Bronchial epithelial cell (primary cell): ENCODE measurements around the gene CYP46A1. TPM values are rescaled to one million over a fixed set of nuclear protein-coding genes. Genes with fewer than 3 reads are reported as not detected.
"Not testable (repeated sequence)": the region's sequence is repeated elsewhere in the genome, so short reads cannot be mapped to it uniquely, and the experiment has no call there.

Source experiments
- DNase-seq: peaks from one replicate; pipeline ENCODE4 v3.0.0-alpha.2; 2010; ENCODE audit warnings: low read depth
- FAIRE-seq: peaks from 2 replicates; lab custom pipeline; 2011; peaks lifted over from hg19 to GRCh38; lab: Jason Lieb, UNC
- H3K27me3 ChIP-seq: 2 replicates; pipeline ENCODE4 v1.5.1; 2011; ENCODE audit warnings: low read length; ENCODE audit not compliant: control insufficient read depth, insufficient read depth
- H3K36me3 ChIP-seq: 2 replicates; pipeline ENCODE4 v1.5.1; 2011; ENCODE audit warnings: low read length; ENCODE audit not compliant: control insufficient read depth, insufficient read depth
- H3K4me3 ChIP-seq: 2 replicates; pipeline ENCODE4 v1.5.1; 2011; ENCODE audit warnings: mild to moderate bottlenecking, low read depth, low read length, control low read depth
- CTCF ChIP-seq: IDR thresholded peaks from 2 replicates; pipeline ENCODE4 v1.5.1; 2011; ENCODE audit warnings: mild to moderate bottlenecking, moderate library complexity, low read length, control low read depth, inconsistent platforms; ENCODE audit not compliant: insufficient read depth, severe bottlenecking
- total RNA-seq: library from RNA; depleted of rRNA; stranded (reverse); fragments of >200 nt; gene quantifications from 2 replicates; pipeline ENCODE4 v1.2.1, GENCODE V29; 2014

The CYP46A1 gene
- 0.13 TPM in 1 of 2 replicates, not detected in the other for total RNA-seq

DNA sequence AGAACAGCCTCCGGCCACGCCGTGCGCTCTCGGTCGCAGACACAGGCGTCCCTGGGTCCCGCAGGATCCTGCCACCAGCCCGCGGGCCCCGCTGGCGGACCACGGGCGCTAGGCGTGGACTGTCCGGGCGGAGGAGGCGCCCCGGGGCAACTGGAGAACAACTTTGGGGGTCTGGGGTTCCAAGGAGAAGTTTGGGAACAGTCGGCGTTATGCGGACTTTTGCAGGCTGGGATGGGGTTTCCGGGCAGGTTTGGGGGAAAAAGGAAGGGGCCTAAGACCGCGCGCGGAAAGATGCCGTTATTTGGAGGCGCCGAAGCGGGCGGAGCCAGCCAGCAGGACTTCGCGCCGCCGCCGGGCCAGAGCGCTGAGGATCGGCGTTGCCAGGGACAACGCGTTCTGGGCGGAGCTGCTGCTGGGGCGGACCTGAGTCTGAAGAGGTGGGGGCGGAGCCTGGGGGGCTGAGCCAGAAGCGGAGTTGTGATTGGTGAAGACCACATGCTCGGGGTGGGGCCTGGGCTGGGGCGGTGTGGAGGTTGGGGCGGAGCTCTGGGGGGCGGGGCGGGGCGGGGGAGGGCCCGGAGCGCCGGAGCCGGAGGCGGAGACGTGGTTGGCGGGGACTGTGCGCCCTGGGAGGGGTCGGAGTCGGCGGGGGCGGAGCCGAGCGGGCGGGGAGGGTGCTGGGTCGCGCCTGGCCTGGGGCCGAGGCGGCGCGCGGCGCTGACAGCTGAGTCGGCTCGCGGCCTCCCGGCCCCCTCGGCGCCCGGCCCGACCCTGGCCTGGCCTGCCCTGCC is at the start of gene CYP46A1:
TSS of gene CYP46A1 (plus strand) at position 680 of the 791 bp plus-strand sequence. CDS start 120 bp downstream, outside the sequence.
- Histone ChIP-seq H3K36me3 (no peaks in the 10 kb centered on the region), H3K27me3 (peaks cover 3% of the 10 kb centered on the region), H3K4me3 (peak within 1 kb of the TSS; percentile 86)
- DNase-seq (peak; percentile 93), FAIRE-seq (no peak)
- TF ChIP-seq CTCF = no peak

GRCh38 chr14:99634443-99634842 is 49.7 kb upstream of the CYP46A1 start:
- no peak overlapping the region for H3K4me3 ChIP-seq
- peaks cover 3% of the 10 kb centered on the region for H3K27me3 ChIP-seq
- DNase-seq (no peak), FAIRE-seq (no peak)
- H3K36me3 ChIP-seq = no peaks in the 10 kb centered on the region
- no peak for TF ChIP-seq CTCF

GRCh38 chr14:99635116-99635515 is 49.0 kb upstream of the CYP46A1 start:
- no peak overlapping the region for H3K4me3 ChIP-seq
- peaks cover 3% of the 10 kb centered on the region for H3K27me3 ChIP-seq
- no peak for FAIRE-seq
- no peak for DNase-seq
- no peaks in the 10 kb centered on the region for H3K36me3 ChIP-seq
- no peak for TF ChIP-seq CTCF

DNA sequence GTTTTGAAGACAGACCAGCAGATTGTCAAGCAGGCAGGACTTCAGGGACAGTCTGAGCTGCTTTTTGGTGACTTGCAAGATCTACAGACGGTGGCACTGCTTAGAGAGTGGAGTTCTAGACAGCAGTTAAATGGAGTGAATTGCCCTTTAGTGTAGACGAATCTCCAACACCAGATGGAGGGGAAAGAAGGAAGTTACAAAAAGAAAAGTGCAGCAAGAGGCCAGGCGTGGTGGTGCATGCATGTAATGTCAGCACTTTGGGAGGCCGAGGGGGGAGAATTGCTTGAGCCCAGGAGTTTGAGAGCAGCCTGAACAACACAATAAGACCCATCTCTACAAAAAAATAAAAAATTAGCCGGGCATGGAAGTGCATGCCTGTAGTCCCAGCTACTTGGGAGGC is 47.6 kb upstream of the CYP46A1 start:
- FAIRE-seq (no peak), DNase-seq (no peak)
- TF ChIP-seq CTCF = no peak
- Histone ChIP-seq H3K27me3 (peaks cover 3% of the 10 kb centered on the region), H3K4me3 (no peak overlapping the region), H3K36me3 (no peaks in the 10 kb centered on the region)

DNA sequence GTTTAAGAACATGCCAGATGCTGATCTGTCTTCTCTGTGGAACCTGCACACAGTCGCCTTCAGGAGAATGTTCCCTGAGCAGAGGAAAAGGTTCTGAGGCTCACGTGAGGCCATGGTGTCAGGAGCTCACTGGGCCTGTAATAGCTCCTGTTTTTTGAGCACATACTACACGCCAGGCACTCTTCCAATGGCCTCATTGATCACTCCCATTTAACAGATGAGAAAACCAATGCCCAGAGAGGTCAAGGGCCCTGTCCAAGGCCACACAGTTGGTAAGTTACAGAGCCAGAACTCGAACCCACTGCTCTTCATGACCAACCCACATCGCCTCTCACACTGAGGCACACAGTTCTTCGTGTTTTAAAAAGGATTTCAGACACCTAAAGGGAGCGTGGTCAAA is 46.5 kb upstream of the CYP46A1 start:
- DNase-seq (no peak), FAIRE-seq (no peak)
- no peaks in the 10 kb centered on the region for H3K27me3 ChIP-seq
- H3K36me3 ChIP-seq = no peaks in the 10 kb centered on the region
- TF ChIP-seq CTCF = no peak
- no peak overlapping the region for H3K4me3 ChIP-seq

DNA sequence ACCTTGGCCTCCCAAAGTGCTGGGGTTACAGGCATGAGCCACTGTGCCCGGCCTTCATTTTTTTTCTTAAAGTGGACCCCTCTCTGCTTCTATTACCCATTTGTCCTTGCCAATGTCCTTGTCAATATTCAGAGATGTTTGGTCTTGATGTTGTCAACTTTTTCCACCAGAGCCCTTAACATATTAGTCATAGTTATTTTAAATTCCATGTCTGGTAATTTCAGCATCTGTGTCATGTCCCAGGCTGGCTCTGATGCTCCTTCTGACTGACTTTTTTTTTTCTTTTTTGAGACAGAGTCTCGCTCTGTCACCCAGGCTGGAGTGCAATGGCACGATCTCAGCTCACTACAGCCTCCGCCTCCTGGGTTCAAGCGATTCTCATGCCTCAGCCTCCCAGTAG is 41.3 kb upstream of the CYP46A1 start:
- DNase-seq, FAIRE-seq, H3K4me3 ChIP-seq, H3K36me3 ChIP-seq, H3K27me3 ChIP-seq: not testable (repeated sequence)
